GM23338 (cell line): ENCODE data around the gene HOXA2.

Source experiments
- CTCF ChIP-seq, 2 experiments: fragments of 200-600 bp in 1 of 2; sonication (generic) in 1 of 2; conservative IDR thresholded peaks; 2 replicates each; pipeline versions ENCODE4 v1.5.1 to v1.6.1; 2016 to 2017; ENCODE audit warnings: antibody characterized with exemption in 2 of 2, low read depth in 2 of 2, mild to moderate bottlenecking in 2 of 2, moderate library complexity in 1 of 2
- EZH2 ChIP-seq: fragments of 200-600 bp; sonication (generic); IDR thresholded peaks from one replicate; pipeline ENCODE4 v1.8.0; 2017; ENCODE audit warnings: antibody characterized with exemption, mild to moderate bottlenecking, low read depth; ENCODE audit not compliant: unreplicated experiment
- EZH2phosphoT487 ChIP-seq: fragments of 200-600 bp; sonication (generic); IDR thresholded peaks from one replicate; pipeline ENCODE4 v1.8.1; 2018; ENCODE audit warnings: antibody characterized with exemption; ENCODE audit not compliant: unreplicated experiment
- POLR2AphosphoS5 ChIP-seq: IDR thresholded peaks from 2 replicates; pipeline ENCODE4 v1.6.1; 2016; ENCODE audit warnings: antibody characterized with exemption, low read depth
- REST ChIP-seq: IDR thresholded peaks from one replicate; pipeline ENCODE4 v1.6.1; 2018; ENCODE audit warnings: antibody characterized with exemption; ENCODE audit not compliant: unreplicated experiment

- TF ChIP-seq CTCF (conservative IDR thresholded peaks at IDR 0.05; ENCODE audit: low read depth in 2 of 2) (no peak), POLR2AphosphoS5 (no peak), REST (no peak), EZH2 (no peak), EZH2phosphoT487 (no peak)
Observed at GRCh38 chr7:27071622-27072390, 30.7 kb downstream of the HOXA2 start.
